Lower leg skin (tissue), 4 donors: ENCODE measurements around the gene OR10V1. TPM values are rescaled to one million over a fixed set of nuclear protein-coding genes. Genes with fewer than 3 reads are reported as not detected.
"Not testable (repeated sequence)": the region's sequence is repeated elsewhere in the genome, so short reads cannot be mapped to it uniquely, and the experiment has no call there.

Source experiments
- DNase-seq, 2 donors: peaks; one replicate each; pipeline ENCODE4 v3.0.0-alpha.2; 2019; ENCODE audit warnings: low spot score in 2 of 2
- H3K4me3 ChIP-seq: fragments of 200-600 bp; sonication (generic); 2 replicates; pipeline ENCODE4 v1.5.1; 2017; ENCODE audit warnings: mild to moderate bottlenecking, low read depth; ENCODE audit not compliant: poor library complexity, severe bottlenecking
- POLR2A ChIP-seq, 2 donors: fragments of 450-650 bp; IDR thresholded peaks; one replicate each; pipeline ENCODE4 v1.6.1; 2016 to 2017; ENCODE audit warnings: antibody characterized with exemption in 2 of 2, mild to moderate bottlenecking in 1 of 2, moderate library complexity in 1 of 2
- WGBS, 2 donors: methylation state at CpG; one replicate each; pipeline ENCODE4 v1.1.5; 2018; 5-methylcytosine and 5-hydroxymethylcytosine counted together
- intact Hi-C: fragments of 100-400 bp; cut with DNase I; formaldehyde crosslinking; loops from one replicate; pipeline ENCODE4 v1.15.0; 2023; ENCODE audit warnings: low total_unique reads
- total RNA-seq, 4 donors: library from RNA; depleted of rRNA; stranded (reverse); fragments of >200 nt; gene quantifications; one replicate each; pipeline ENCODE4 v1.1.0, GENCODE V29; 2016
- TF ChIP-seq, protein P1 (sequence below), 3 donors: fragments of 450-650 bp; IDR thresholded peaks; one replicate each; pipeline ENCODE4 v1.5.1; 2016; ENCODE audit warnings: antibody characterized with exemption in 3 of 3, mild to moderate bottlenecking in 3 of 3, moderate library complexity in 2 of 3

OR10V1 gene
- total RNA-seq, 4 donors from 2014 or later = not detected

DNA sequence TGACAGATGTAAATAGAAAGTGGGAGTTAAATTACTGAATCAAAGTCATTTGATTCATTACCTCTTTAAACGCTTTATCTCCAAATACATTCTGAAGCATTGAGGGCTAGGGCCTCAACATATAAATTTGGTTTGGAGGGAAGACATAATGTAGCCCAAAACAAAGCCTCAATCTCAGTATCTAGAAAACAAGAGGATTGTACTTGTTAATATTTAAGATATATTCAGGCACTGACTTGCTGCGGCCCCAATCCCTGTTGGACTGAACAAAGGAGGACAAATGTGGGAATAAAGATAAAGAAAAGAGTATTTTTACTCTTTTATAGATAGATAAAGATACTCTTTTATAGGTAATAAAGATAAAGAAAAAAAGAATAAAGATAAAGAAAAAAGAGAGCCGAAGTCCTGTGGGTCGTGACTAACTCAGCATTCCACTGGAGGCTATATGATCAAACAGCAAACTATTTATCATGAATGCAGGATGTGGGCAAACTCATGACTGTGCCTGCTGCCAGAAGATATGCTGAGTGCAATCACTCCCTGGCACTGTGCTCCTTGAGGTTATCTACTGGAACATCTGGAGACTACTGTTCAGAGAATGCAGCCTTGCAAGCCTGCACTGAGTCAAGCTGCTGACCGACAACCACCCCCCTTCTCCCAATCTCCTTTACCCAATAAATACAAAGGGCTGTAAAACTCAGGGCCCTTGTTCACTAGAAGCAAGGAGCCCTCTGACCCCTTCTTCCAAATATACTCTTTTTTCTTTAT, 6.9 kb downstream of the OR10V1 start:
- TF ChIP-seq POLR2A (IDR thresholded peaks at IDR 0.05) = no peak
- TF ChIP-seq, protein P1, sequence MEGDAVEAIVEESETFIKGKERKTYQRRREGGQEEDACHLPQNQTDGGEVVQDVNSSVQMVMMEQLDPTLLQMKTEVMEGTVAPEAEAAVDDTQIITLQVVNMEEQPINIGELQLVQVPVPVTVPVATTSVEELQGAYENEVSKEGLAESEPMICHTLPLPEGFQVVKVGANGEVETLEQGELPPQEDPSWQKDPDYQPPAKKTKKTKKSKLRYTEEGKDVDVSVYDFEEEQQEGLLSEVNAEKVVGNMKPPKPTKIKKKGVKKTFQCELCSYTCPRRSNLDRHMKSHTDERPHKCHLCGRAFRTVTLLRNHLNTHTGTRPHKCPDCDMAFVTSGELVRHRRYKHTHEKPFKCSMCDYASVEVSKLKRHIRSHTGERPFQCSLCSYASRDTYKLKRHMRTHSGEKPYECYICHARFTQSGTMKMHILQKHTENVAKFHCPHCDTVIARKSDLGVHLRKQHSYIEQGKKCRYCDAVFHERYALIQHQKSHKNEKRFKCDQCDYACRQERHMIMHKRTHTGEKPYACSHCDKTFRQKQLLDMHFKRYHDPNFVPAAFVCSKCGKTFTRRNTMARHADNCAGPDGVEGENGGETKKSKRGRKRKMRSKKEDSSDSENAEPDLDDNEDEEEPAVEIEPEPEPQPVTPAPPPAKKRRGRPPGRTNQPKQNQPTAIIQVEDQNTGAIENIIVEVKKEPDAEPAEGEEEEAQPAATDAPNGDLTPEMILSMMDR (IDR thresholded peaks at IDR 0.05) = no peak
- no peak for DNase-seq
- intact Hi-C loops = no loop called here
- 50 to 68% methylated on average over 5 of the region's 5 CpGs for WGBS, 2 donors
- H3K4me3 ChIP-seq = no peak overlapping the region

DNA sequence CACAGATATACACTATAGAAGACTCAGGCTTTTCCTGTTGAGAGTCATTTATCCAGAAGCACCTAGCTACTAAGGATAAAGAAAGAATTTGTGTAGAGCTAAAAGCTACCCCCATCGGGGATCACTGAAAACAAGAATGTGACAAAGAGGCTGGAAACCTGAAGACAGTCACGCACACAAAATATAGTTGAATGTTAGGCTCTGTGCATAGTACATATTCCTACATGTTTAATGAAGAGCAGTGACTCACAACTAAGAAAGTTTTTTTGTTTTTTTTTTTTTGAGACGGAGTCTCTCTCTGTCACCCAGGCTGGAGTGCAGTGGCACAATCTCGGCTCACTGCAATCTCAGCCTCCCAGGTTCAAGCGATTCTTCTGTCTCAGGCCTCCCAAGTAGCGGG, 8.4 kb downstream of the OR10V1 start:
- no peak for DNase-seq
- TF ChIP-seq, protein P1 (IDR thresholded peaks at IDR 0.05) = no peak
- TF ChIP-seq POLR2A (IDR thresholded peaks at IDR 0.05) = no peak
- intact Hi-C loops = no loop called here
- 89 to 91% methylated on average over 6 of the region's 6 CpGs for WGBS, 2 donors
- H3K4me3 ChIP-seq = no peak overlapping the region

DNA sequence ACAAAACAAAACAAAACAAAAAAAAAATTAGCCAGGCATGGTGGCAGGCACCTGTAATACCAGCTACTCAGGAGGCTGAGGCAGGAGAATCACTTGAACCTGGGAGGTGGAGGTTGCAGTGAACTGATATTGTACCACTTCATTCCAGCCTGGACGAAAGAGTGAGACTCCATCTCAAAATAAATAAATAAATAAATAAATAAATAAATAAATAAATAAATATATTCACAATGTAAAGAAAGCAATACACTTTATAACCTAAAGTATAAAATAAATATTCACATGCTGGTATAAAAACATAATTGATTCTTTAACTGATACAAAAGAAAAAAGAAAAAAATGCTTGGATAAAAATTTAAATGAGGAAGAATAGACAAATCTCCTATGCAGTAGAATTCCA, 10.1 kb downstream of the OR10V1 start:
- intact Hi-C loops = not testable (repeated sequence)

GRCh38 chr11:59700157-59700556, 13.5 kb downstream of the OR10V1 start:
- DNase-seq, intact Hi-C loops, H3K4me3 ChIP-seq: not testable (repeated sequence)
- 75 to 88% methylated on average over 5 of the region's 5 CpGs for WGBS, 2 donors

More for the DNA sequence above, 10.1 kb downstream of the OR10V1 start:
- 86 to 94% methylated on average over 1 of the region's 1 CpG for WGBS, 2 donors
- not testable (repeated sequence) for H3K4me3 ChIP-seq, DNase-seq

- TF ChIP-seq, protein P1 (IDR thresholded peaks at IDR 0.05) = no peak
- no peak for TF ChIP-seq POLR2A (IDR thresholded peaks at IDR 0.05)
Observed at GRCh38 chr11:59698506-59698905, 15.1 kb downstream of the OR10V1 start.

DNA sequence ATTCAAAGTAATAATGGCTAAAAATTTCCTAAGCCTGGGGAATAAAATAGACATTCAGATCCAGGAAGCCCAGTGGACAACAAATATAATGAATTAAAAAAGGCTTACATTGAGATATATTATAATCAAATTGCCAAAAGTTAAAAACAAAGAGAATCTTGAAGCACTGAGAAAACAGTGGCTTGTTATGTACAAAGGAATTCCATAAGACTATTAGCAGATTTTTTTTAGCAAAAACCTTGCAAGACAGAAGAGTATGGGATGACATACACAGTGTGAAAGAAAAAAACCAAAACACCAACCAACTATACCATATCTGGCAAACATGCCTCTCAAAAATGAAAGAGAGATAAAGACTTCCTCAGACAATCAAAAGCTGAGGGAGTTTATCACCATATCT, 20.7 kb downstream of the OR10V1 start:
- DNase-seq = no peak
- TF ChIP-seq, protein P1 (IDR thresholded peaks at IDR 0.05) = no peak
- TF ChIP-seq POLR2A (IDR thresholded peaks at IDR 0.05) = no peak
- intact Hi-C loops = loop anchor here (10.0 kb wide), 1 partner anchor 112 kb away; no protein-coding TSS in a partner anchor
- no peak overlapping the region for H3K4me3 ChIP-seq

More at GRCh38 chr11:59698506-59698905, 15.1 kb downstream of the OR10V1 start:
- intact Hi-C loops = loop anchor here (10.0 kb wide), 1 partner anchor 106 kb away; no protein-coding TSS in a partner anchor
- DNase-seq = no peak
- no peak overlapping the region for H3K4me3 ChIP-seq

DNA sequence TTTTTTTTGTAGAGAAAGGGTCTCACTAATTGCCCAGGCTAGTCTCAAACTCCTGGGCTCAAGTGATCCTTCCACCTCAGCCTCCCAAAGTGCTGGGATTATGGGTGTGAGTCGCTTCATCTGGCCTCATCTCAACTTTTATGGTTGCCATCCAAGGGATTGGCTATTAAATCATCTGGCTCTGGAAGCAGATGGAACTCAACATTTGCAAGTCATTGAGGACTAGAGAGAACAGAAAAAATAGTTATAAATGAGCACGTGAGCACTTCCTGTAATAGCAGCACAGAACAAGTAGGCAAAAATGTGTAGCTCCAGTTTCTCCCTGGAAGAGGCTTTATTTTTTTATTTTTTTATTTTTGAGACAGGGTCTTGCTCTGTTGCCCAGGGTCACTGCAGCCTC, 22.5 kb downstream of the OR10V1 start:
- intact Hi-C loops = loop anchor here (10.0 kb wide), 1 partner anchor 114 kb away; no protein-coding TSS in a partner anchor
- H3K4me3 ChIP-seq = no peak overlapping the region
- DNase-seq = no peak
- TF ChIP-seq, protein P1 (IDR thresholded peaks at IDR 0.05) = no peak
- no peak for TF ChIP-seq POLR2A (IDR thresholded peaks at IDR 0.05)
- WGBS, 2 donors = 54 to 58% methylated on average over 2 of the region's 2 CpGs
